ENCODE measurements around the gene VAMP8.

VAMP8 gene

DNA sequence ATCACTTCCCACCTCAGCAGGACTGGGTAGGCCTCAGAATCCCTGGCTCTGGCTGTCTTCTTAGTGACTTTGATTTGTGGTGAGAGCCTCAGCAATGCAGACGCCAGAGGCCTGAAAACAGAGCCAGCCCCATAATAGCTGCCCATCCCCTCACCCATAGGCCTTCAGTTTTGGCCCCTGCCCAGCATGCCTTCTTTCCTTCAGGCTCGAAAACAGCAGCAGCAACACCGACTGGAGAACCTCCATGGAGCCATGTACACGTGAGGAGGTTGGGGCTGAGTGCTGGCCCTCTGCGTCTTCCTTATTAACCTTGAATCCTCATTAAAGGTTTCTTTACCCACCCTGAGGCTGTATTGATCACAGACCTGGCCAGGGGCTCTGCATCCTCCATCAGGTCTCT, 19.9 kb downstream of the VAMP8 start:
- no peak overlapping the region for H3K4me3 ChIP-seq (ENCODE audit: low read depth, low read length)
- TF ChIP-seq, protein P1, sequence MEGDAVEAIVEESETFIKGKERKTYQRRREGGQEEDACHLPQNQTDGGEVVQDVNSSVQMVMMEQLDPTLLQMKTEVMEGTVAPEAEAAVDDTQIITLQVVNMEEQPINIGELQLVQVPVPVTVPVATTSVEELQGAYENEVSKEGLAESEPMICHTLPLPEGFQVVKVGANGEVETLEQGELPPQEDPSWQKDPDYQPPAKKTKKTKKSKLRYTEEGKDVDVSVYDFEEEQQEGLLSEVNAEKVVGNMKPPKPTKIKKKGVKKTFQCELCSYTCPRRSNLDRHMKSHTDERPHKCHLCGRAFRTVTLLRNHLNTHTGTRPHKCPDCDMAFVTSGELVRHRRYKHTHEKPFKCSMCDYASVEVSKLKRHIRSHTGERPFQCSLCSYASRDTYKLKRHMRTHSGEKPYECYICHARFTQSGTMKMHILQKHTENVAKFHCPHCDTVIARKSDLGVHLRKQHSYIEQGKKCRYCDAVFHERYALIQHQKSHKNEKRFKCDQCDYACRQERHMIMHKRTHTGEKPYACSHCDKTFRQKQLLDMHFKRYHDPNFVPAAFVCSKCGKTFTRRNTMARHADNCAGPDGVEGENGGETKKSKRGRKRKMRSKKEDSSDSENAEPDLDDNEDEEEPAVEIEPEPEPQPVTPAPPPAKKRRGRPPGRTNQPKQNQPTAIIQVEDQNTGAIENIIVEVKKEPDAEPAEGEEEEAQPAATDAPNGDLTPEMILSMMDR (IDR thresholded peaks at IDR 0.05; ENCODE audit: low read depth, low read length), result no peak
- no peak for TF ChIP-seq MYC (IDR thresholded peaks at IDR 0.05; ENCODE audit: low read depth, low read length)
- DNase-seq (ENCODE audit: low read depth), result no peak

DNA sequence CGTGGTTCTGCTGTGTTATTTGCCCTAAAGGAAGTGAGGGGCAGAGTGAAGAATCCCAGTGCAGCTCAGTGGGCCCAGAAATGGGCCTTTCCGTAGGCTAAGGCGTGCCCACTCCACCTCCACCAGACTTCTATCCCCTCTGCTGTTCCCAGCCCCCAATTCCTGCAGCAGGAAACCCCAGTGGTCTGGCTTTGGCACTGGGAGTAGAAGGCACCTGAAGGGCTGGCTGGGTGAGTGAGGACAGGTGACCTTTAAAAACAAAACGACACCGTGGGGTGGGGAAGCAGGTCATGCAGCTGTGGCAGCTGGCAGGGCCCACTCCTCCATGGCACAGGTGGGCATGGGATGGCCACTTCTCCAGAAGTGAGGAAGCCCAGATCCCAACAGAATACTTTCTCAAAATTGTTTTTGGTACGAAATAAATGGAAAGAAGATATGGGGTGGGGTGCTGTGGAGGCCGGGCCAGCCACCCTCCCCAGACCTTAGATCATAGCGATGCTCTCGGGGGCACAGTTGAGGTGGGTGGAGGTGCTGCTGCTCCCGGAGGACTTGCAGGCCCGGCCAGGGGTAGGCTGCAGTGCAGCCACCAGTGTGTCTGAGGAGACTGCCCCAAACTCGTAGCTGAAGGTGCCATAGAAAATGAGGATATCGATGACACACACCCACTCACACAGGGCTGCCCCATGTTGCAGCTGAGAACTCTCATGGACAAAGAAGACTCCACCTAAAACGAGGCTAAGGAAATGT, 21.4 kb downstream of the VAMP8 start:
- no peak for DNase-seq (ENCODE audit: low read depth)
- no peak for TF ChIP-seq MYC (IDR thresholded peaks at IDR 0.05; ENCODE audit: low read depth, low read length)
- TF ChIP-seq POLR2A (IDR thresholded peaks at IDR 0.05; ENCODE audit: extremely low read depth, insufficient read length), result no peak
- TF ChIP-seq, protein P1 (IDR thresholded peaks at IDR 0.05; ENCODE audit: low read depth, low read length), result no peak
- no peak for TF ChIP-seq MAX (IDR thresholded peaks at IDR 0.05; ENCODE audit: low read depth, low read length)
- H3K4me3 ChIP-seq (ENCODE audit: low read depth, low read length), result no peak overlapping the region

GRCh38 chr2:85599468-85600234, 22.3 kb downstream of the VAMP8 start:
- peak; percentile 48 for DNase-seq (ENCODE audit: low read depth)
- no peak overlapping the region for H3K4me3 ChIP-seq (ENCODE audit: low read depth, low read length)

GRCh38 chr2:85600235-85600575, 22.8 kb downstream of the VAMP8 start:
- DNase-seq (ENCODE audit: low read depth), result no peak
- no peak overlapping the region for H3K4me3 ChIP-seq (ENCODE audit: low read depth, low read length)
- no peak for TF ChIP-seq MAX (IDR thresholded peaks at IDR 0.05; ENCODE audit: low read depth, low read length)
- TF ChIP-seq MYC (IDR thresholded peaks at IDR 0.05; ENCODE audit: low read depth, low read length), result no peak
- TF ChIP-seq POLR2A (IDR thresholded peaks at IDR 0.05; ENCODE audit: extremely low read depth, insufficient read length), result no peak
- TF ChIP-seq, protein P1 (IDR thresholded peaks at IDR 0.05; ENCODE audit: low read depth, low read length), result no peak

More at GRCh38 chr2:85599468-85600234, 22.3 kb downstream of the VAMP8 start:
- TF ChIP-seq MYC (IDR thresholded peaks at IDR 0.05; ENCODE audit: low read depth, low read length), result no peak
- no peak for TF ChIP-seq POLR2A (IDR thresholded peaks at IDR 0.05; ENCODE audit: extremely low read depth, insufficient read length)
- TF ChIP-seq, protein P1 (IDR thresholded peaks at IDR 0.05; ENCODE audit: low read depth, low read length), result no peak
- TF ChIP-seq MAX (IDR thresholded peaks at IDR 0.05; ENCODE audit: low read depth, low read length), result no peak

GRCh38 chr2:85600951-85601770, 23.8 kb downstream of the VAMP8 start:
- no peak for TF ChIP-seq MYC (IDR thresholded peaks at IDR 0.05; ENCODE audit: low read depth, low read length)
- TF ChIP-seq POLR2A (IDR thresholded peaks at IDR 0.05; ENCODE audit: extremely low read depth, insufficient read length), result no peak
- TF ChIP-seq, protein P1 (IDR thresholded peaks at IDR 0.05; ENCODE audit: low read depth, low read length), result no peak
- no peak for TF ChIP-seq MAX (IDR thresholded peaks at IDR 0.05; ENCODE audit: low read depth, low read length)
- no peak for DNase-seq (ENCODE audit: low read depth)
- H3K4me3 ChIP-seq (ENCODE audit: low read depth, low read length), result no peak overlapping the region
